WI38 (cell line): Measurements from ENCODE around the gene SRGAP2C.
A peak's percentile ranks its signal among the peaks of the same experiment; 100 is the strongest.
"Not testable (repeated sequence)": the region's sequence is repeated elsewhere in the genome, so short reads cannot be mapped to it uniquely, and the experiment has no call there.

Experiments used
- H3K4me3 ChIP-seq: 2 replicates; pipeline ENCODE4 v1.5.1; 2011; ENCODE audit warnings: low read depth, mild to moderate bottlenecking, control low read depth, low read length

Gene SRGAP2C

DNA sequence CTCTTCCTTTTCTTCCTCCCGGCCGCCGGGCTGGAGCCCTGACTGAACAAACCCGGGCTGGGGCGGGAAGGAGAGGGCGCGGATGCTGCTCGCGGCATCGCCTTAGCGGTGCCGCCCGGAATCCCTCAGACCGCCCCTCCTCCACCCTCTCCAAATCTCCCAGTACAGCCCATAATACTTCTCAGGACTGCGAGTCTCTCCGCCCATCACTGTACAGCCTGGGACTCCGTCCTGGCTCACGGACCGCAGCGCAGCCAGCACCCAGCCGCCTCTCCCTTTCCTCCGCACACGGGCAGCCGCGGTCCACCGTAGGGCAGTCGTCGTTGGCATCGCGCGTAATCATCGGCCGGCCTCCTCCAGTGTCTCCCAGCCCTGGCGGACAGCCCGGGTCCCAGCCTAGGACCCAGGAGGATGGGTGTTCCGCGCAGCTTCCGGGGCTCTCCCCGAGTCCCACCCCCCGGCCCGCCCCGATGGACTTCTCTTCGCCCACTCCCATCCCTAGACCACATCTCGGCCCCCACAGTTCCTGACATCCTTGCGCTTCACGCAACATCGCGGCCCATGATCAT lies 449 bp downstream of the SRGAP2C start:
- H3K4me3 ChIP-seq: peak overlapping the region; percentile 37; the same call in 1 of the 2 replicates

DNA sequence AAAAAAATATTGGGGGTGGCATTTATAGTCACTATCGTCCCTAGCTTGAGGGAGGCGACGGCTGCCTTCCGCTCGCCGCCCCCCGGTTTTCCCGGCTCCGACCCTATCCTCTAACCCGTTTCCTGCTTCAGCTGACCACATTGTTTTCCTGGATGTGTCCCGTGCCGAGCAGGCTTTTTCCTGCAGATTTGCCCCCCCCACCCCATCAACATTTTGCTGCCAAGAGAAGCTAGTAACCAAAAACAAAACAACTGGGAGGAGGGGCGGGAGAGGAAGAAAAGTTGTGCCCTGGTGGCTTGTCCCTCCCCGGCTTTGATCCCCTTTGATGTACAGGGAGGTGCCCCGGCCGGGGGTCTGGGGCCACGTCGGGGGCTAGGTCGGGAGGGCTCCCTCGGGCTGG lies 1.4 kb downstream of the SRGAP2C start:
- not testable (repeated sequence) for H3K4me3 ChIP-seq

DNA sequence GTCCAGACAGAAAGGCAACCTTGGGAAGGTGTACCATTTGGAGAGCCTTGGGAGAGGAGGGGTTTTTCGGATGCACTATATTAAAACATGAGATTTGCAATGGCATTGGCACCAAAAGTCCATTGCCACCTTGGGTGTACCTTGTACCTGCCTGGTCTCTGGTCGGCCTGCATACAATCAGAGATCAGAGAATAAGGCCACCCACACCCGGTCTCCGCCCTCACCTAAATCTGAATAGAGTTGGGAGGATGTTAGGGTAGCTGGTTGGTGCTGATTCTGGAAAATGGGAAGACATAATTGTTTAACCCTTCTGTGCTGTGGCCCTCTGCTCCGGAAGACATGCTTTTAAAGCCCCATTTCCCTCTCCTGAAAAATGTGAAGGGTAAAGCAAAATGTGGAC lies 3.1 kb downstream of the SRGAP2C start:
- peak overlapping the region; percentile 22; the same call in 1 of the 2 replicates for H3K4me3 ChIP-seq

DNA sequence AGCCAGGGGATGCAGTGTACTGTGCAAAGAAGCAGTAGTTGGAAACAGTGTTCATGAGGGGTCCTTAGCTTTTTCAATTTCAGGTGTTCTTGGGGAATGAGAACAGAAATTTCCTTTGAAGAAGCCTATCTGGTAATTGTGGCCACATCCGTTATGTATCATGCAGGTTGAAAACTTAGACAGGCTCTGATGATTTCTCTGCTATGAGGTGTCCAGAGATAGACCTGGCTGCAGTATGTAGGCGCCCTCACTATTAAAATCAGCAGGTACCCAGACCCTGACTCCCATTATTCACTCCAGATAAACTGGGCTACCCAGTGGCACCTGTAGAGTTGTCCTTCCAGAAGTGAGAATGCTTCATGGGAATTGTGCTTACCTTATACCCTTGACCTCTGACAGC lies 7.7 kb downstream of the SRGAP2C start:
- not testable (repeated sequence) for H3K4me3 ChIP-seq

DNA sequence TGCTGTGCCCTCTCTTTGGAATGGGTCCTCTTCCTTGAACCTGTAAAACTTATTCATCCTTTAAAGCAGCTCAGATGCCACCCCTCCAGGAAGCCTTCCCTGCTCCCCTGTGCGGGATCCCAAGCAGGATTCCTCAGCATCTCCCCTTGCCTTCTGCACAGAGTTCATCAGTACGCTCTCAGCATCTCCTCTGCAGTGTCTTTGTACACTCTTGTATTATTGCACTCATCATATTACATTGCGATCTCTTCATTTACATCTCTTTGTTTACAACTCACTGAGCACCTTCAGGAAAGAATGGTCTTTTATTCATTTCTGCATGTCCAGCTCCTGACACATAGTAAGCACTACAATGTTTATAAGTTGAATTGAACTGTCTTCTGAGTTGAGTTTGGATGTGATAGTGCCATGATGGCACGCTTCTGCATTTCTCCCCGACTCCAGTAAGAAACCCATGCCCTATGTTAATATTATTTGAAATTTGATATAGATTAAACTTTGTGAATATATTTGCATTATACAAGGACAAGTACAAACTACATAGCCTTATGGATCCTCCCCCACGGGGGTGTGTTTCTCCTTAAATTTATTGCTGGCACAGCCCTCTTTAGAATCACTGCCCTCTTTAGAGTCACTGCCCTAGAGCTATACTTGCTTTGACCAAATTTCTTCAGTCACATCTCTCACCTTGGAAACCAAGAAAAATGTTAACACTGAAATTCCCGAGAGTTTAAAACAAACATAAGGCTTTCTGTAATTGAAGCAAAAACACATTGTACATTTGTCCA lies 12.5 kb downstream of the SRGAP2C start:
- not testable (repeated sequence) for H3K4me3 ChIP-seq

DNA sequence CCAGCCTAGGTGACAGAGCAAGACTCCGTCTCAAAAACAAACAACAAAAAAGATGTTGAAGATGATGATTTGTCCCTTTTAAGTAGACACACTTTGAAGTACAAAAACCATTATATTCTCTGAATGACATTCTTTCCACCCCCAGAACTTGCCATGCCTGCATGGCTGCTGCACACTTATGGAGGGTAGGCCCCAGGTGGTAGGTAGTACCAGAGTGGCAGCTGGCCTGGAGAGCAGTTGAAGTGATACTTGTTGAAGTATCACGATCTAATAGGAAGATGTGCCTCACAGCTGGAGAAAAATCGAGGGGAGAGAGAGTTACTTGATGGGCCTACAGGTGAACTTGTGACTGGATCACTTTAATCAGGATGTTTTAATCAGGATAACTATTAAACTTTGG lies 15.0 kb downstream of the SRGAP2C start:
- H3K4me3 ChIP-seq: not testable (repeated sequence)

DNA sequence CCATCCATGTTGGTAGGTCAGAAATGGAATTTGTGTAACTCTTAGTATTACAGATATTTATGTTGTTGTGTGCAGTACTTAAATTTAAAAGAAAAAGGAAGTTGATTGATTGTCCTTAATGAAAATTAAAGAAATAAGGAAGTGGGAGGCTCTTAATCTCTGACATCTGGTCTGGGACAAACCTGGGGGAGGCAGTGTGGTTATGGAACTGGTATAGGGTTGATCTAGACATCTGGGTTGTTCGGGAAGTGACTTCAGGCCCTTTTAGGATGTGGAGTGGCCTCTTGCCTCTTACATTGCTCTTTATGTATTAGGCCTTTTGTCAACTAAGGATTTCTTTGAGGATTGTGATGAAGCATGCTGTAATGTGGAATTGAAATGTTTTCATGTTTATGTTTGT lies 15.5 kb downstream of the SRGAP2C start:
- not testable (repeated sequence) for H3K4me3 ChIP-seq

DNA sequence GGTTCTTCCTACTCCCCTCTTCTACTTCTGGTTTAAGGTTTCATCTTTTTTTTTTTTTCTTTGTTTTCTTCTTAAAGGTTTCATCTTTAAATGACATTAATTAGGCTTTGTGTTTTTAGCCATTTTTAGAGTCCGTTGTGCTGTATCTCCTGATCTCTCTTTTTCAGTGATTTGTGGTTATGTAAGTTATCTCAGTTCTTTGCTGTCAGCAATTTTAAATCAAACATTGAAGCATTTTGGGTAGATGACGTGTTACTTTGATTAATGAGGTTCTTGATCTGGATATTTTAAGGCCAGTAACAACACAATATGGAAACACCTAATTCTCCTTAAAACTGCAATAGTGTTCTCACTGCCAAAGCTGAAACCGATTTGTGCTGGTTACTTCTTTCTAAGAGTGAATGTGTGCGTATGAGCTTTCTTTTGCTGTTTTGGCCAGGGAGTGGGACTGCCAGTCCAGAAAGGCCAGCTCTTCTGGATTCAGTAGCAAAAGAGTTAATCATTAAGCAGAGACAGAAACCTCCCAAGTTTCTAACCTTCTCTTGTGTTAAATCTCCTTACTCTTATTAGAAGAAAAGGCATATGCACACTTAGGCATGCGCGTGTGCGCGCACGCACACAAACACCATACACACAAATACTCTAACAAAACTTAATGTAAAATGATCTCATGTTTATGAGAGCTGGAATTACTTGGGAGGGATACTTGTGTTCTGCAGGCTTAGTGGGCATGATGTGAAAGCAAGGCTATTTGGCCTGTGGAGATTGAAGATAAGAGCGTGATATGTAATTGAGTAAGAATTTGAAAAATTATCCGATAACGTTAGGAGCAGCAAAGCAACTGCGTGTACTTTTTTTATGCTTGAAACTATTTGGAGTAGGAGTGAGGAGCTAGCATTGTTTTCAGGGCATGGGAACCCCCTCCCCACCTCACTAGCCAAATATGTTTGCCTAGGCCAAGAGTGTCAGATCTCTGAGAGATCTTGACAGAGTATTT lies 16.5 kb downstream of the SRGAP2C start:
- not testable (repeated sequence) for H3K4me3 ChIP-seq

DNA sequence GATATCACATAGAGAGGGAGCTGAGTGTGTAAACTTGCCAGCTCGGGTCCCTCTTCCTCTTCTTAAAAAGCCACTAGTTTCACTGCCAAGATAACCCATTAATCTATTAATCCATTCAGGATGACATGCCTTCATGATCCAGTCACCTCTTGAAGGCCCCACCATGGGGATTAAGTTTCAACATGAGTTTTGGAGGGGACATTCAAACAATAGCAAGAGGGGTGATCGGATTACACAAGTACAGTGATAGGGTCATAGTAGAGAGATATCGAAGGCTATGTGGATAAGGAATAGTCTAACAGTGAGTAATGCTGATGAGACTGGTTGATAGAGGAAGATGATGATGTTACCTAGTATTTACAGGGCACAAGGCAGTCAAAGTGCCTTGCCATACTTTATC lies 18.2 kb downstream of the SRGAP2C start:
- H3K4me3 ChIP-seq: not testable (repeated sequence)

DNA sequence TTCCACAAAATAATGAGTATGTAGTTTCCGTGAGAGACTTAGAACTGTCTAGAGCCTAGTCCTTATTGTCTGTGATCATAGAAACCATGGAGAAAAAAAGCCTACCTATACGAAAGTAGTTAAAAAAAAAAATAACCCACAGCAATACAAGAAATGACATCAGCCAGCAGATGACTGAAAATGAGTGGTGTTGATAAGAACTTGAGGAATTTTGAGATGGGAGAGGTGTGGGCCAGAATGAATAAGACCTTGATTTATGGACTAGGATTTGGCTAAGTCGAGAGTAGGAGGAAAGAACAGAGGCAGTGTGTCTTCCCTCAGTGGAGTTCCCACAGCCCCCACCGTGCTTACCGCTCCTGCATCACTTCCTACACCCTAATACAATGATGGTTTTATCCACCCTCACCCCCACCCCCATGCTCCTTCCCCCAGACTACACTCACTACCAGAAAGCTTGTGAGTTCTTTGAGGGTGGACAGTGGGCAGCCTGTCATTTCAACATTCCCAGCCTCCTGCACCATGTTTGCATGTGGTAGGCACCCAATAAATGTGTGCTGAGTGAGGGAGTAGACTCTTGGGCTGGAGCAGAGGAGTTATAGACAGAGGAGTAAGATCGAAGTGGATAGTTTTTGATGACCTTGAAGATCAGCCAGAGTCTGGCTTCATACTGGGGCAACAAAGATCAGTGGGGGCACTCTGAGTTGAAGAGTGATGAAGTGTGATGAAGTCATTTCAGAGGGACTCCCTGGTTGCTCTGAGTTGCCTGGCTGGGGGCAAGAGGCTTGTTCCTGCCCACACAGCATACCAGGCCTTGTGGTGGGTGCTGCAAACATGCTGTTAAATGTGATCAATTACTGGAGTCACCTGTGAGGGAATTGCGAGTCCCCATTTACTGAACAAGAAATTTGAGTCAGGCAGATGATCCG lies 21.3 kb downstream of the SRGAP2C start:
- not testable (repeated sequence) for H3K4me3 ChIP-seq

DNA sequence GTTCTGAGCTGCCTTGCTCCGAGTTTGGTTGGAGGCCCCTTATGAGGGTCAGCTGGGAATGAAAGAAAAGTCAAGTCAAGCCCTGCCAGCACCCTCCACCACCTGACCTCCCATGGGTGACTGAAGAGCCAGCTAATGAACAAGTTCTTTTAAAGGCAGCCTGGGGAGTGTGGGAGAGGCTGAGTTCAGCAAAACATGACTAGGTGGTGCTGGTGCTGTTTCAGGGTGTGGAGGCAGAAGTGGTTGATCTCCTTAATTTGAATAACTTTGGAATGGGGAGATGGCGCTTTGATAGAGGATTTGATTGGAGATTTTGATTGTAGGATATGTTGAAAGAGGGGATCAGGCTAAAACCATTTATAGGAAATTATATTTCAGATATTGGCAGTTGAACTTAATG lies 22.6 kb downstream of the SRGAP2C start:
- H3K4me3 ChIP-seq: not testable (repeated sequence)

DNA sequence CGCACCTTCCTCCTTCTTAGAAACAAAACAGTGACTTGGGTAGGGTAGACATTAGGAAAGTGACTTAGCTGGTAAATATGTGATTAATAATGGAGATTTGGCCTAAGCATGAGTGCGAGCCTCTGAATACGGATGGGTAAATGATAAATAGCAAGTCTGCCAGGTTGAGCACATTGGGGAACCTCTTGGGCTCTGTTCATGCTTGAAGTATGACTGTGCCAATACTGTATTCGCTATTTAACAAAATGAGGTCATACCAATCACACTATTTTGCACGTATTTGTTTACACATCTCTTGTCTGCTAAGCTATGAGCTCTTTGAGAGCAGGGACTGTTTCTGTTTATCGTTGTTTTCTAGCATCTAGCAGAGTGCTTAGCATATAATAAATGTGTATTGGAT lies 23.6 kb downstream of the SRGAP2C start:
- H3K4me3 ChIP-seq: not testable (repeated sequence)

DNA sequence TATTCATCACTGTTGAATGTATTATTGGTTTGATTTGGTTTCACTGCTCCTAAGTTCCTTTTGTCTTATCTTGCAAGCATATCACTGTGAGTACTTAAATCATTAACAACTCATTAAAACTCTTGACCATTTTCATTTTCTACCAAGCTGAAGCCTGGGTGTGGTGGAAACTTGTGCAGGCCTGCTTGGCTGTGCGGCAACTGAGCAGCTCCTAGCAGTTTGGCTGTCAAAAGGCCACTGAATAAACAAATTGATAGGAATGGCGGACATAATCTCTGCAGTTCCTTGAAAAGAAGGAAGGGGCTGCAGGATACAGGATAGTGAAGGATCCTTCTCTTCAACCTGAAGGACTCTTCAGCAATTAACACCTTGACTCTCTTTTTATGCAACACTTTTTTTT lies 26.0 kb downstream of the SRGAP2C start:
- not testable (repeated sequence) for H3K4me3 ChIP-seq

DNA sequence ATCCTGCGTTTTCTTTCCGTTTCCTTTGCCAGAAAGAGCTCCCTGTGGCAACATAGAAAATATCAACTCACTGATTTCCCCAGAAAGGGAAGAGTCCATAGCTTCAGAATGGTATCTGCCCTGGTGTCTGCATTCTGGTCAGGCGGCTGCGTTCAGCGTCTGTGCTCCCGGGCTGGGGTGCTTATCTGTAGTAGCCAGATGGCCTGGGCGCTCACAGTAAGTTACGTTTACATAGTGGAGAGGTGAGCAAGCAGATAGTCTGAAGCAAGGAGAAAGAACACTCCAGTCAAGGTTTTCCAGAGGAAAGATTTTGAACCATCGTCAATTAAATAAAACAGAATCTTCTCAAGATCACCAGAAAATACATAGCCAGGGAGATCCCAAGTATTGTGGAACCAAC lies 28.7 kb downstream of the SRGAP2C start:
- H3K4me3 ChIP-seq: not testable (repeated sequence)

DNA sequence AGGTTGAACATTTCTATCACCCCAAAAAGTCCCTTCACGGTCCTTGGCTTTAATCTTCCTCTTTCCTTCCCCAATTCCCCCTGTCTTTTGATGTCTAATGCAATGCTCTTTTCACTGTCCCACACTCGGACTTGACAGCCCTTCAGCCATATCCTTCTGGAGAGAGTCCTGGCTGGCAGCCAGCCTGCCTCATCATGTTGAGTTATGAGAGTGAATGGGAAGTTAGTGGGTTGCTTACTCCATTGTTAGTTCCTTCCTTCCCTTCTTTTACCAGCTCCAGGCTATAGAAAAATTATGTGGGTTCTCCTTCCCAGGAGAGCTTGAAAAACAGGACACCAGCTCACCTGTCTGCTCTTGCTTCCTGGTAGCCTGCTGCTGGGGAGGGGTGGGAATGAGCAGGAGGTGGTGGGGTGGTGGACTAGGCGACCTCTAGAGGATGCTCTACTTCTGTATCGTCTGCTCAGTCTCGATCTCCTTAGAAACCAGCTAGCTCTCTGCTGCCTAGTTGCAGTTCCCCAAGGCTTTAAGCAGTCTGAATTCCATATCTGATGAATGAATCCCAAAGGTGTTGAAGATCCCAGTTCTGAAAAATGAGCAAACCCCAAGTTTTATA lies 29.9 kb downstream of the SRGAP2C start:
- H3K4me3 ChIP-seq: not testable (repeated sequence)

DNA sequence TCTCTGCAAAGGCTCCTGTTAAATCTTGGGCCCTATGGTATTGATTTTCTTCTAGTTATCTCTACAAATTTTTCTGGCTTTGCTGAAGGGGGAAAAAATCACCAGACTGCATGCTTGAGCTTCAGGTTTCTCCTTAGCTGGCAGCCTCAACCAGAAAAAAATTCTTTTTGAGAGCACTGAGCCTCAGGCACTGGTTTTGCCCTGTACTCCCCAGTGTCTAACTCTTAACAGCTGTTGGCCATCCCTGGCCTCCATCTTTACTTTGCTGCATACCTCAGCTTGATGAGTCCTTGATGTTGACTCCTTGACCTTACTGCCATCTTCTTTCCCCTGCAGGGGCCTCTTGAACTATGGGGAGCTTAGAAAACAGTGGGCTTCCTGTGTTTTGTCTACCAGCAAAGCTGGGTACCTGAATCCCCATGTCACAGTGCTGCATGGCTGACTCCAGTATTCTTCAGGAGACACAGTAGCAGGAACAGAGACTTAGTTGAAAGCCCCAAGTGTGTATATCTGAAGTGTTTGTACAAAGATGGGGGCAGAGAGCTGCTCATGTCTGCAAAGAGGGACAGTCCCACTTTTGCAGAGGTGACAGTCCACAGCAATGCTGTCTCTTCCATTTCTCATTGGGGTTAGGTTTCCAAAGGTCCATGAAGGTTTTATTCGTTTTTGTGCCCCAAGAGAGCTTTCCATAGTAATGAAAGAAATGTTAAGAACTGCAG lies 31.1 kb downstream of the SRGAP2C start:
- H3K4me3 ChIP-seq: not testable (repeated sequence)

DNA sequence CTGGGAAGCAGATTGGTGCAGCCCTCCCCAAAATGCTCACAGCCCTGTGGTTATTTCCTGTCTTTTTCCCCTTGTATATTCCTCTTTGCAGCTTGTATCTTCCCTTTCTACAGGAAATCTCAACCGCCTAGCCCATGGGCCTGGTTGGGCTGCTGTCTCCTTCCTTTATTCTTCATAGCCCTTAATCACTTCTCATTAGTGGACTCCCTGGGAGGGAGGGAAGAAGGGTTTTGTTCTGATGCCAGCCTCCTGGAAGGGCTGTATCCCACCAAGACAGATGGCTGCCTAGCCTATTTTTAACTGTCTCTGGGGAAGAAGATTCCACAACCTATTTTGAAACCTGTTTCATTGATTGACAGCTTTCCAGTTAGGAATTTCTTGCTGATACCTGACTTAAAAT lies 31.9 kb downstream of the SRGAP2C start:
- not testable (repeated sequence) for H3K4me3 ChIP-seq

DNA sequence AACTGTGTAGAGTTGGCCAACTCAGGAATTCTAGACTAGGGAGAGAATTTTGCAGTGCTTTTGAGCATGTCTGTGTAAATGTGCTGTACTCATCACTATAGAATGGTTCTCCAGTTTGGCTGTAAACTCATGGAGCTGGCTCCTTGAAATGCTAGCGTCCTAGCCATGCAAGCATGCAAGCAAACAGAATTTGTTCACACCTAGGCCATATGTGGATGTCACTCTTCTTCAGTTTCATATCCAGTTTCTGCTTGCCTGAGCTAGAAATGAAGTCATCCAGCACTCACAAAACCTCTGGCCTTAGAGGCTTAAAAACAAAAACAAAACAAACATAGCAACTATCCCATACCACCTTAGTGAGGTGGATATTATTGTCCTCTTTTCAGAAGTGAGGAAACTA lies 37.0 kb downstream of the SRGAP2C start:
- not testable (repeated sequence) for H3K4me3 ChIP-seq

DNA sequence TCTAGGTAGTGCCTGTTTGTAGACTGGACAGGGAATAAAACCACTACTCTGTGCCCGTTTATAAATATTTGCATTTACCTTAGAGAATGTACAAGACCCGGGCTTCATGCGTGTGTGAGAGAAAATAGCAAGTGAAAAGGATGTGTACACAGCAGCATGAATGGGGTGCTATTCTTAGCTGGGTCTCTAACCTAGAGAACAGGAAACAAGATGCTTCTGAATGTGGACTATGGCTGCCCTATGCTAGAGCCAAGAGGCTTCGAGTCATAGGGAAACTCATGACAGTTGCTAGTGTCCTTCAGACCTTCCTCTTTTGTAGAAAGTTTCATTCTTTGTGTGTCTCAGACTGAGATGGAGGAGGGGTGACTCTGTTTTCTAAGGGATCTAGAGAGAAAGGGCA lies 39.9 kb downstream of the SRGAP2C start:
- not testable (repeated sequence) for H3K4me3 ChIP-seq
